ENCODE results near the gene DOCK11. TPM values are rescaled to one million over a fixed set of nuclear protein-coding genes. Genes with fewer than 3 reads are reported as not detected.

Gene DOCK11
- total RNA-seq, 2 experiments from 2014 or later, result 47.5 to 50.4 TPM

GRCh38 chrX:118536687-118537461 lies 41.3 kb downstream of the DOCK11 start:
- peaks cover 77% of the 10 kb centered on the region for H3K4me1 Mint-ChIP-seq (ENCODE audit: low read depth)
- H3K36me3 Mint-ChIP-seq, result peaks cover 3% of the 10 kb centered on the region
- H3K27ac Mint-ChIP-seq, result peak overlapping the region; percentile 92
- POLR2A ChIA-PET, result interaction anchor here (1.4 kb wide), 1 partner anchor 33 kb away, joined by 4 read pairs; no protein-coding TSS in a partner anchor
- CTCF ChIA-PET, result interaction anchor here (0.6 to 3.7 kb wide), 3 partner anchors 41 to 171 kb away, joined by 3 to 12 read pairs (median 4); partner anchors contain the start of gene DOCK11
- DNase-seq, result peak; percentile 64
- intact Hi-C loops (cut with micrococcal nuclease), result loop anchor here (1.0 to 10.0 kb wide), 6 partner anchors 9 to 1148 kb away; no protein-coding TSS in a partner anchor
- peak overlapping the region; percentile 58 for H3K4me3 Mint-ChIP-seq
- no peaks in the 10 kb centered on the region for H3K27me3 Mint-ChIP-seq
- H3K9me3 Mint-ChIP-seq, result no peaks in the 10 kb centered on the region

GRCh38 chrX:118538386-118538785 lies 42.8 kb downstream of the DOCK11 start:
- DNase-seq, result no peak
- H3K27me3 Mint-ChIP-seq, result no peaks in the 10 kb centered on the region
- H3K4me1 Mint-ChIP-seq (ENCODE audit: low read depth), result peaks cover 71% of the 10 kb centered on the region
- no peaks in the 10 kb centered on the region for H3K9me3 Mint-ChIP-seq
- no peak overlapping the region for H3K4me3 Mint-ChIP-seq
- peak overlapping the region; percentile 63 for H3K27ac Mint-ChIP-seq
- no peaks in the 10 kb centered on the region for H3K36me3 Mint-ChIP-seq
- intact Hi-C loops (cut with micrococcal nuclease), result loop anchor here (5.0 to 10.0 kb wide), 2 partner anchors 64 to 1146 kb away; no protein-coding TSS in a partner anchor
- POLR2A ChIA-PET, result interaction anchor here (1.0 to 1.4 kb wide), 3 partner anchors 10 to 39 kb away, joined by 3 to 7 read pairs (median 5); no protein-coding TSS in a partner anchor
- CTCF ChIA-PET, result interaction anchor here (1.5 to 3.7 kb wide), 4 partner anchors 10 to 63 kb away, joined by 4 to 12 read pairs (median 7); partner anchors contain the start of gene DOCK11

GRCh38 chrX:118540342-118540741 lies 44.7 kb downstream of the DOCK11 start:
- no peaks in the 10 kb centered on the region for H3K27me3 Mint-ChIP-seq
- no peak overlapping the region for H3K4me3 Mint-ChIP-seq
- no peak for DNase-seq
- POLR2A ChIA-PET, result interaction anchor here (1.3 kb wide), 1 partner anchor 44 kb away, joined by 3 read pairs; the partner anchor contains the start of gene DOCK11
- intact Hi-C loops (cut with micrococcal nuclease), result no loop called here
- no peak overlapping the region for H3K27ac Mint-ChIP-seq
- peaks cover 7% of the 10 kb centered on the region for H3K36me3 Mint-ChIP-seq
- H3K9me3 Mint-ChIP-seq, result no peaks in the 10 kb centered on the region
- CTCF ChIA-PET, result interaction anchor here (2.2 to 3.7 kb wide), 2 partner anchors 44 to 61 kb away, joined by 8 to 12 read pairs; partner anchors contain the start of gene DOCK11
- H3K4me1 Mint-ChIP-seq (ENCODE audit: low read depth), result peaks cover 52% of the 10 kb centered on the region

GRCh38 chrX:118541482-118541881 lies 45.9 kb downstream of the DOCK11 start:
- Mint-ChIP-seq H3K27ac (peak overlapping the region; percentile 76), H3K9me3 (no peaks in the 10 kb centered on the region), H3K4me1 (ENCODE audit: low read depth) (peaks cover 41% of the 10 kb centered on the region), H3K4me3 (no peak overlapping the region), H3K36me3 (peaks cover 8% of the 10 kb centered on the region), H3K27me3 (no peaks in the 10 kb centered on the region)
- no peak for DNase-seq
- CTCF ChIA-PET, result no interaction called here
- POLR2A ChIA-PET, result no interaction called here
- intact Hi-C loops (cut with micrococcal nuclease), result loop anchor here (1.0 kb wide), 1 partner anchor 11 kb away; no protein-coding TSS in a partner anchor

- H3K27me3 Mint-ChIP-seq, result no peaks in the 10 kb centered on the region
- H3K4me3 Mint-ChIP-seq, result no peak overlapping the region
- DNase-seq, result no peak
- H3K9me3 Mint-ChIP-seq, result no peaks in the 10 kb centered on the region
- ChIA-PET POLR2A (no interaction called here), CTCF (no interaction called here)
- peaks cover 22% of the 10 kb centered on the region for H3K4me1 Mint-ChIP-seq (ENCODE audit: low read depth)
- peaks cover 8% of the 10 kb centered on the region for H3K36me3 Mint-ChIP-seq
- intact Hi-C loops (cut with micrococcal nuclease), result no loop called here
- H3K27ac Mint-ChIP-seq, result no peak overlapping the region
Measured at GRCh38 chrX:118545510-118545909, 49.9 kb downstream of the DOCK11 start.

GRCh38 chrX:118548841-118549240 lies 53.2 kb downstream of the DOCK11 start:
- H3K27ac Mint-ChIP-seq, result no peak overlapping the region
- DNase-seq, result no peak
- no peak overlapping the region for H3K4me3 Mint-ChIP-seq
- CTCF ChIA-PET, result interaction anchor here (1.6 kb wide), 1 partner anchor 89 kb away, joined by 5 read pairs; no protein-coding TSS in a partner anchor
- H3K36me3 Mint-ChIP-seq, result peaks cover 8% of the 10 kb centered on the region
- H3K4me1 Mint-ChIP-seq (ENCODE audit: low read depth), result peaks cover 21% of the 10 kb centered on the region
- no peaks in the 10 kb centered on the region for H3K27me3 Mint-ChIP-seq
- POLR2A ChIA-PET, result interaction anchor here (0.6 to 1.0 kb wide), 3 partner anchors 23 to 52 kb away, joined by 3 to 4 read pairs (median 3); no protein-coding TSS in a partner anchor
- intact Hi-C loops (cut with micrococcal nuclease), result no loop called here
- H3K9me3 Mint-ChIP-seq, result no peaks in the 10 kb centered on the region

- intact Hi-C loops (cut with micrococcal nuclease), result no loop called here
- no peaks in the 10 kb centered on the region for H3K9me3 Mint-ChIP-seq
- H3K27ac Mint-ChIP-seq, result peak overlapping the region; percentile 61
- H3K27me3 Mint-ChIP-seq, result no peaks in the 10 kb centered on the region
- ChIA-PET POLR2A (no interaction called here), CTCF (no interaction called here)
- no peak for DNase-seq
- H3K4me3 Mint-ChIP-seq, result no peak overlapping the region
- peaks cover 31% of the 10 kb centered on the region for H3K4me1 Mint-ChIP-seq (ENCODE audit: low read depth)
- peaks cover 7% of the 10 kb centered on the region for H3K36me3 Mint-ChIP-seq
Measured at GRCh38 chrX:118550792-118551191, 55.2 kb downstream of the DOCK11 start.

GRCh38 chrX:118551426-118551825 lies 55.8 kb downstream of the DOCK11 start:
- Mint-ChIP-seq H3K27ac (no peak overlapping the region), H3K27me3 (no peaks in the 10 kb centered on the region), H3K9me3 (no peaks in the 10 kb centered on the region), H3K4me1 (ENCODE audit: low read depth) (peaks cover 31% of the 10 kb centered on the region), H3K4me3 (no peak overlapping the region), H3K36me3 (peaks cover 7% of the 10 kb centered on the region)
- intact Hi-C loops (cut with micrococcal nuclease), result no loop called here
- CTCF ChIA-PET, result no interaction called here
- DNase-seq, result no peak
- POLR2A ChIA-PET, result interaction anchor here (1.4 kb wide), 1 partner anchor 56 kb away, joined by 4 read pairs; the partner anchor contains the start of gene DOCK11

GRCh38 chrX:118552121-118552900 lies 56.7 kb downstream of the DOCK11 start:
- H3K27ac Mint-ChIP-seq, result no peak overlapping the region
- intact Hi-C loops (cut with micrococcal nuclease), result loop anchor here (1.0 kb wide), 1 partner anchor 11 kb away; no protein-coding TSS in a partner anchor
- H3K27me3 Mint-ChIP-seq, result no peaks in the 10 kb centered on the region
- H3K36me3 Mint-ChIP-seq, result peaks cover 13% of the 10 kb centered on the region
- no peaks in the 10 kb centered on the region for H3K9me3 Mint-ChIP-seq
- DNase-seq, result peak; percentile 36
- H3K4me1 Mint-ChIP-seq (ENCODE audit: low read depth), result peaks cover 35% of the 10 kb centered on the region
- H3K4me3 Mint-ChIP-seq, result no peak overlapping the region
- ChIA-PET CTCF (no interaction called here), POLR2A (interaction anchor here (1.4 kb wide), 1 partner anchor 57 kb away, joined by 4 read pairs; the partner anchor contains the start of gene DOCK11)

GRCh38 chrX:118553042-118553710 lies 57.6 kb downstream of the DOCK11 start:
- ChIA-PET POLR2A (interaction anchor here (1.4 kb wide), 1 partner anchor 58 kb away, joined by 4 read pairs; the partner anchor contains the start of gene DOCK11), CTCF (no interaction called here)
- Mint-ChIP-seq H3K36me3 (peaks cover 13% of the 10 kb centered on the region), H3K4me3 (no peak overlapping the region), H3K4me1 (ENCODE audit: low read depth) (peaks cover 35% of the 10 kb centered on the region), H3K27me3 (no peaks in the 10 kb centered on the region), H3K27ac (no peak overlapping the region), H3K9me3 (no peaks in the 10 kb centered on the region)
- no peak for DNase-seq
- intact Hi-C loops (cut with micrococcal nuclease), result no loop called here

- peak overlapping the region; percentile 70 for H3K27ac Mint-ChIP-seq
- CTCF ChIA-PET, result no interaction called here
- H3K4me3 Mint-ChIP-seq, result no peak overlapping the region
- H3K9me3 Mint-ChIP-seq, result no peaks in the 10 kb centered on the region
- intact Hi-C loops (cut with micrococcal nuclease), result loop anchor here (2.0 kb wide), 1 partner anchor 18 kb away; no protein-coding TSS in a partner anchor
- peak; percentile 48 for DNase-seq
- no peaks in the 10 kb centered on the region for H3K27me3 Mint-ChIP-seq
- peaks cover 42% of the 10 kb centered on the region for H3K4me1 Mint-ChIP-seq (ENCODE audit: low read depth)
- POLR2A ChIA-PET, result no interaction called here
- H3K36me3 Mint-ChIP-seq, result peaks cover 13% of the 10 kb centered on the region
Measured at GRCh38 chrX:118554511-118554910, 58.9 kb downstream of the DOCK11 start.

Data from activated CD4-positive, alpha-beta memory T cell treated with anti-CD3 and anti-CD28 coated beads for 36 hours (primary cell).